GM18870 (cell line): ENCODE data around the gene ABHD10.

Experiments
- ATAC-seq: cut with Tn5 transposase; IDR thresholded peaks from one replicate; pipeline ENCODE4 v1.9.1; 2021; ENCODE audit warnings: moderate library complexity; ENCODE audit not compliant: unreplicated experiment

The ABHD10 gene

GRCh38 chr3:111999484-112000324, 20.9 kb downstream of the ABHD10 start:
- ATAC-seq, result no peak

GRCh38 chr3:112000367-112000771, 21.5 kb downstream of the ABHD10 start:
- ATAC-seq, result no peak

GRCh38 chr3:112000966-112001365, 22.1 kb downstream of the ABHD10 start:
- no peak for ATAC-seq

- no peak for ATAC-seq
These were observed 22.7 kb downstream of the ABHD10 start for GRCh38 chr3:112001526-112001925.

- ATAC-seq, result no peak
These were observed 23.5 kb downstream of the ABHD10 start for GRCh38 chr3:112002096-112002971.

GRCh38 chr3:112003321-112004080, 24.7 kb downstream of the ABHD10 start:
- ATAC-seq, result no peak

- ATAC-seq, result no peak
These were observed 25.4 kb downstream of the ABHD10 start for GRCh38 chr3:112004187-112004586.

GRCh38 chr3:112004669-112005068, 25.8 kb downstream of the ABHD10 start:
- no peak for ATAC-seq

- ATAC-seq, result no peak
These were observed 26.4 kb downstream of the ABHD10 start for GRCh38 chr3:112005091-112005672.

- no peak for ATAC-seq
These were observed 28.8 kb downstream of the ABHD10 start for GRCh38 chr3:112007633-112008032.

GRCh38 chr3:112009670-112010069, 30.8 kb downstream of the ABHD10 start:
- no peak for ATAC-seq

GRCh38 chr3:112010636-112011035, 31.8 kb downstream of the ABHD10 start:
- no peak for ATAC-seq

GRCh38 chr3:112011376-112011940, 32.6 kb downstream of the ABHD10 start:
- ATAC-seq, result no peak

- ATAC-seq, result no peak
These were observed 33.6 kb downstream of the ABHD10 start for GRCh38 chr3:112012205-112012992.

- peak; percentile 87 for ATAC-seq
These were observed 34.4 kb downstream of the ABHD10 start for GRCh38 chr3:112013058-112013783.

- ATAC-seq, result peak; percentile 39
These were observed 34.9 kb downstream of the ABHD10 start for GRCh38 chr3:112013784-112014143.

- no peak for ATAC-seq
These were observed 38.3 kb downstream of the ABHD10 start for GRCh38 chr3:112017091-112017490.

GRCh38 chr3:112018712-112019111, 39.9 kb downstream of the ABHD10 start:
- ATAC-seq, result no peak

- ATAC-seq, result no peak
These were observed 40.9 kb downstream of the ABHD10 start for GRCh38 chr3:112019716-112020115.
